GM19372 (cell line): ENCODE data around the gene BAIAP3.

Experiments used
- ATAC-seq: cut with Tn5 transposase; IDR thresholded peaks from one replicate; pipeline ENCODE4 v1.9.1; 2021; ENCODE audit warnings: mild to moderate bottlenecking, low read depth, moderate library complexity; ENCODE audit not compliant: unreplicated experiment

The BAIAP3 gene

GRCh38 chr16:1381612-1382406 is 48.4 kb downstream of the BAIAP3 start:
- no peak for ATAC-seq

GRCh38 chr16:1383556-1383955 is 50.1 kb downstream of the BAIAP3 start:
- no peak for ATAC-seq

DNA sequence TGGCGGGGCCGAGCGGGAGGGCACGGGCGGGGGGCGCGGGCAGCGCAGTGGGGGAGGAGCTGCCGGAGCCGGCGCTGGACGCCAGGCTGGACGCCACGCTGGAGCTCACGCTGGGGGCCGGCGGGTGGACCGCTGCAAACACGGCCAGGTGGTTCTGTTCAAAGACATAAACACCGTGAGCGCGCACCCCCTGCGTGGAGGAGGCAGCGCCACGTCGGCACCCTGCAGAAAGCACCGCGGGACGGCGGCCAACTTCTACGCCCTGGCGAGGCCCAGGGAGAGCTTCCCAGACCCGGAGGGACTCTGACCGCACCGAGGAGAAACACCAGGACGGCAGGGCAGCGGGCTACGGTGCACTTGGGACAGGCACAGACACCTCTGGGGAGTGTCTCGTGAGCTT is 51.8 kb downstream of the BAIAP3 start:
- ATAC-seq = no peak

DNA sequence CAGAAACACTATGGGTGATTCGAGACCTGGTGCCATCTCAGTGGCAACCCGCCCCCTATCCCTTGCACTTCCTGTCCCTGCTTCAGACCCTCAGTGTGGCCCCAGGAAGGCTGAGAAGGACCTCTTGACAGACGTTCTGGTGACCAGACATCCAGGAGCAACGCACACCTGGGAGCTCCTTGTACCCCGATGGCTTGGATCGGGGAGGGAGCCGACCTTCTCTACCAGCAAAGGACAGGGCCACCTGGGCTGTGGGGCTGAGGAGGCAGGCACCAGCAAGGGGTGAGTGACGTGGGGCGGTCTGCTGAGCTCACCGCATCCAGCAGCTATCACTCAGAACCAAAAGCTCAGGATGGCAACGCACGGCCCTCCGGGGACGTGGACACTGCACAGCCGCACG is 53.9 kb downstream of the BAIAP3 start:
- ATAC-seq = no peak

DNA sequence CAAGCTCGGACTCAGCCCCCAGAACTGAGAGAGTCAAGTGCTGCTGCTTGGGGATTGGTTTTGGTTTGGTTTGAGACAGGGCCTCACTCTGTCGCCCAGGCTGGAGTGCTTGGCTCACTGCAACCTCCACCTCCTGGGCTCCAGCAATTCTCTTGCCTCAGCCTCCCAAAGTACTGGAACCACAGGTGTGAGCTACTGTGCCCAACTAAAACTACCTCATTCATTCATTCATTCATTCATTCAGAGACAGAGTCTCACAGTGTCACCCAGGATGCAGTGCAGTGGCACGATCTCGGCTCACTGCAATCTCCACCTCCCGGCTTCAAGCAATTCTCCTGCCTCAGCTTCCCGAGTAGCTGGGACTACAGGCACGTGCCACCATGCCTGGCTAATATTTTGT is 56.3 kb downstream of the BAIAP3 start:
- no peak for ATAC-seq

DNA sequence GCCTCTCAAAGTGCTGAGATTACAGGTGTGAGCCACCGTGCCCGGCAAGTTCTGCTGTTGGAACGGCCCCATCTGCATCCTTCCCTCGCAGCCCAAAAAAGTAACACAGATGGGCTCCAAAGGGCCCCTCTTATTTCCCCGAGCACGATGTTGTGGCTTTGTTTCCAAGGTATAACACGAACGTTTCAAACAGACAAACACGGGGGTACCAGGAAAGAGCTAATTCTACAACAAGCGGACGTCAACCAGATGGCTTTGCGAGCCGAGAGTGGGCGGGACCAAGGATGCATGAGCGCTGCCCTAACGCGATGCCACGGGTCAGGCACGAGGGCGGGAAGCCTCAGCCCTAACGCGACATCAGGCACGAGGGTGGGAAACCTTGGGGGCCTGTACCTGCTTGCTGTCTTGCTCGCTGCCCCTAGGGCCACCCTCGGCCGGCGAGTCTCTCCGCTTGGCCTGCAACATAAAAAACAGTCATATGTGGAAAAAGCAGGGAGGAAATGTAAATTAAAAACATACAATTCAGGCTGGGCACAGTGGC is 56.9 kb downstream of the BAIAP3 start:
- ATAC-seq = no peak

DNA sequence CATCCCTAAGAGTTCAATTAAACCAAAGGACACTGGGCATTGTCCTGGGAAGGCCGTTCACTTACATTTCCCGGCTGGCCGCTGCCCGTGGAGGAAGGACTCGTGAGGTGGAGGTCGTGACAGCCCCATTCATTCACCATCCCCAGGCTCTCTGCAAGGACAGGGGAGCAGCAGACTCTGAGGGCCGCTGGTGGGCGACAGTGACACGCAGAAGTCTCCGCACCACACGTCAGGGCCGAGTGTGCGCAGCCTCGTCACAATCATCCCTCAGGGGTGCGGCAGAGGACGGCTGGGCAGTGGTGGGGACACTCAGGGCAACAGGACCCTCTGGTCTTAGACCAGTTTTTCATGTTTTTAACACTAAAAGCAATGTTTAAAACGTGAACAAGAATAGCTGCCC is 59.4 kb downstream of the BAIAP3 start:
- ATAC-seq = no peak

GRCh38 chr16:1393613-1394176 is 60.2 kb downstream of the BAIAP3 start:
- no peak for ATAC-seq

DNA sequence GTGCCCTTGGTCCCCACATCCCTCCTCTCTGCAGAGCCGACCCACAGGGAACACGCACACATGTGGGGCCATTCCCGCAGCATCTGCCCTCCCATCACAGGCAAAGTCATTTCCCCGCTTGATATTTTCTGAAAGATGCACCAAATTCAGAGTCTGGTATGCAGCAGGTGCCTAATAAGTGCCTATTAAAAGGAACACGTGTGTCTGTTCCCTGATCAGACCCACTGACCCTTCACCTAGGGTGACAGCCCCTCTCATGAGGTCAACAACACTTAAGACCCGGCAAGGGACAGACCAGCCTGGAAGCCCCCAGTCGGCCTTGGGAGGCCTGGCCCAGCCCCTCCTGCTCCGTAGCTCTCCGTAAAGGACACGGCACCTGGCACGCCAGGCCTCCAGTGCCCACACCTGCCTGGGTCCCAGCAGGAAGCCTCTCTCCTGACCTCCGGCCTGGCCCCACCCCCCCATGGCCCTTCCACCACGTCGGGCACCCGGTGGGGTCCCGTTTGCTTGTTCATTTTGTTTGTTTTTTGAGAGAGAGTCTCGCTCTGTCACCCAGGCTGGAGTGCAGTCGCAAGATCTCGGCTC is 61.0 kb downstream of the BAIAP3 start:
- ATAC-seq = no peak

- ATAC-seq = no peak
Observed at GRCh38 chr16:1395444-1396031, 62.1 kb downstream of the BAIAP3 start.

- ATAC-seq = no peak
Observed at GRCh38 chr16:1397779-1398178, 64.3 kb downstream of the BAIAP3 start.

DNA sequence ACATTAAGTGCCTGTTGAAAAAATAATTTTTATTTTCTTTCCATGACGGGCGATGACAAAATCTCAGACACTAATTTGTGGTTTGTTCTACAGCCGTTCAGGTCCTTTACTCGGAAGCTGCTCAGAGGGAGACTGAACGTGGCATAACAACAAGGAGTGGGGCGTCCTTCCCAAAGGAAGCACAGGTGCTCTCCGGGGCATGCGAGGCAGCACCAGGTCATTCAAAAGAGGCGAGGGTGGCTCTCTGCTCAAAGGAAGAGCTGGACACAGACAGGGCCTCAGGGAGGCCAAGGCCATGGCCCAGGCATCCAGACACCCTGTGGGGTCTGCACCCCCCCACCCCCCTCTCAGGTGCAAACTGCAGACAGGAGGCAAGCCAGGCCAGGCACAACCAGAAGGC is 64.9 kb downstream of the BAIAP3 start:
- no peak for ATAC-seq
